ENCODE data around the gene OR2T8. TPM values are rescaled to one million over a fixed set of nuclear protein-coding genes. Genes with fewer than 3 reads are reported as not detected.

Gene OR2T8
- total RNA-seq, 1 experiment from 2014 or later: not detected

DNA sequence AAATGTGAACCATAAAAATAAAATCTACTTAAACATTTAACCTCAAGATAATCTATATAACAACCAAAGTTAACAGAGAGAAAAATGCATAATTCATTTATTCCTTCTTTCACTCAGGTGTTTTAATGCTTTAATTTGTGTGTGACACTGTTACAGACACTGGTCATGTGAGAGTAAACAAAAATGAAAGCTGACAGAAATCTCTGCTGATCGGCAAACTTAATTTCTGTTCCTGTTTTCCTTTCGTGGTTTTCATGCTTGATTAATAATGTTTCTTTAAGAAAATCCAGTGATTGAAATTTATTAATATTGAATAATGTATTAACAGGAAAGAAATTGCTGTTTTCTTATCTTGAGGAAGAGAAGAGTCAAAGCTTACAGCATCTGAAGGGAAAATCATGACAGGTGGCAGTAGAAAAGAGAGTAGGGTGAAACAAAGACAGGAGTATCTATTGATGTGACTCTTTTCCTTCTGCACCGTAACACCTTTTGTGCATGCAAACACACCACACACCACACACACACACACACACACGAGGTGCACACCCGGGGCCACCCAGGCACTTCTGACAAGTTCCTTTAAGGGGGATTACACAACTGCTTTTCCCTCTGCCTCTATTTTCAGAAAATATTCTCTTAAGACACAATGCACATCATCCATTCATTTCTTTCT lies 46.6 kb downstream of the OR2T8 start:
- Mint-ChIP-seq H3K4me3 (no peak overlapping the region), H3K4me1 (no peaks in the 10 kb centered on the region), H3K27ac (no peak overlapping the region), H3K36me3 (peaks cover 41% of the 10 kb centered on the region), H3K9me3 (peaks cover 69% of the 10 kb centered on the region), H3K27me3 (ENCODE audit: low read depth) (no peaks in the 10 kb centered on the region; the same call in 1 of the 2 replicates)
- ATAC-seq: no peak
- TF ChIP-seq NR3C1 (CRISPR knock-in tag; conservative IDR thresholded peaks at IDR 0.05; ENCODE audit: low read depth) (no peak), FOXP1 (CRISPR knock-in tag; IDR thresholded peaks at IDR 0.05; ENCODE audit: borderline replicate concordance) (no peak), HMGA2 (CRISPR knock-in tag; IDR thresholded peaks at IDR 0.05) (no peak), ZNF138 (CRISPR knock-in tag; conservative IDR thresholded peaks at IDR 0.05) (no peak), FOXK1 (CRISPR knock-in tag; IDR thresholded peaks at IDR 0.05) (no peak), NR1H2 (CRISPR knock-in tag; IDR thresholded peaks at IDR 0.05) (no peak), SOX15 (CRISPR knock-in tag; IDR thresholded peaks at IDR 0.05) (no peak), NR2C2 (CRISPR knock-in tag; IDR thresholded peaks at IDR 0.05) (no peak), ETV6 (CRISPR knock-in tag; IDR thresholded peaks at IDR 0.05) (no peak), TP53 (CRISPR knock-in tag; IDR thresholded peaks at IDR 0.05) (no peak), GTF2I (CRISPR knock-in tag; conservative IDR thresholded peaks at IDR 0.05) (no peak), CREM (CRISPR knock-in tag; IDR thresholded peaks at IDR 0.05) (no peak), ZNF219 (CRISPR knock-in tag; IDR thresholded peaks at IDR 0.05; ENCODE audit: borderline replicate concordance) (no peak), ZNF396 (CRISPR knock-in tag; IDR thresholded peaks at IDR 0.05; ENCODE audit: borderline replicate concordance) (no peak), ZNF671 (CRISPR knock-in tag; IDR thresholded peaks at IDR 0.05) (no peak)
- TF ChIP-seq, protein P1, sequence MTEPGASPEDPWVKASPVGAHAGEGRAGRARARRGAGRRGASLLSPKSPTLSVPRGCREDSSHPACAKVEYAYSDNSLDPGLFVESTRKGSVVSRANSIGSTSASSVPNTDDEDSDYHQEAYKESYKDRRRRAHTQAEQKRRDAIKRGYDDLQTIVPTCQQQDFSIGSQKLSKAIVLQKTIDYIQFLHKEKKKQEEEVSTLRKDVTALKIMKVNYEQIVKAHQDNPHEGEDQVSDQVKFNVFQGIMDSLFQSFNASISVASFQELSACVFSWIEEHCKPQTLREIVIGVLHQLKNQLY (CRISPR knock-in tag; IDR thresholded peaks at IDR 0.05): no peak
- TF ChIP-seq, protein P2, sequence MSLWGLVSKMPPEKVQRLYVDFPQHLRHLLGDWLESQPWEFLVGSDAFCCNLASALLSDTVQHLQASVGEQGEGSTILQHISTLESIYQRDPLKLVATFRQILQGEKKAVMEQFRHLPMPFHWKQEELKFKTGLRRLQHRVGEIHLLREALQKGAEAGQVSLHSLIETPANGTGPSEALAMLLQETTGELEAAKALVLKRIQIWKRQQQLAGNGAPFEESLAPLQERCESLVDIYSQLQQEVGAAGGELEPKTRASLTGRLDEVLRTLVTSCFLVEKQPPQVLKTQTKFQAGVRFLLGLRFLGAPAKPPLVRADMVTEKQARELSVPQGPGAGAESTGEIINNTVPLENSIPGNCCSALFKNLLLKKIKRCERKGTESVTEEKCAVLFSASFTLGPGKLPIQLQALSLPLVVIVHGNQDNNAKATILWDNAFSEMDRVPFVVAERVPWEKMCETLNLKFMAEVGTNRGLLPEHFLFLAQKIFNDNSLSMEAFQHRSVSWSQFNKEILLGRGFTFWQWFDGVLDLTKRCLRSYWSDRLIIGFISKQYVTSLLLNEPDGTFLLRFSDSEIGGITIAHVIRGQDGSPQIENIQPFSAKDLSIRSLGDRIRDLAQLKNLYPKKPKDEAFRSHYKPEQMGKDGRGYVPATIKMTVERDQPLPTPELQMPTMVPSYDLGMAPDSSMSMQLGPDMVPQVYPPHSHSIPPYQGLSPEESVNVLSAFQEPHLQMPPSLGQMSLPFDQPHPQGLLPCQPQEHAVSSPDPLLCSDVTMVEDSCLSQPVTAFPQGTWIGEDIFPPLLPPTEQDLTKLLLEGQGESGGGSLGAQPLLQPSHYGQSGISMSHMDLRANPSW (CRISPR knock-in tag; conservative IDR thresholded peaks at IDR 0.05; ENCODE audit: low read depth): no peak
- TF ChIP-seq, protein P3, sequence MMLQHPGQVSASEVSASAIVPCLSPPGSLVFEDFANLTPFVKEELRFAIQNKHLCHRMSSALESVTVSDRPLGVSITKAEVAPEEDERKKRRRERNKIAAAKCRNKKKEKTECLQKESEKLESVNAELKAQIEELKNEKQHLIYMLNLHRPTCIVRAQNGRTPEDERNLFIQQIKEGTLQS (CRISPR knock-in tag; conservative IDR thresholded peaks at IDR 0.05): no peak
- TF ChIP-seq, protein P4, sequence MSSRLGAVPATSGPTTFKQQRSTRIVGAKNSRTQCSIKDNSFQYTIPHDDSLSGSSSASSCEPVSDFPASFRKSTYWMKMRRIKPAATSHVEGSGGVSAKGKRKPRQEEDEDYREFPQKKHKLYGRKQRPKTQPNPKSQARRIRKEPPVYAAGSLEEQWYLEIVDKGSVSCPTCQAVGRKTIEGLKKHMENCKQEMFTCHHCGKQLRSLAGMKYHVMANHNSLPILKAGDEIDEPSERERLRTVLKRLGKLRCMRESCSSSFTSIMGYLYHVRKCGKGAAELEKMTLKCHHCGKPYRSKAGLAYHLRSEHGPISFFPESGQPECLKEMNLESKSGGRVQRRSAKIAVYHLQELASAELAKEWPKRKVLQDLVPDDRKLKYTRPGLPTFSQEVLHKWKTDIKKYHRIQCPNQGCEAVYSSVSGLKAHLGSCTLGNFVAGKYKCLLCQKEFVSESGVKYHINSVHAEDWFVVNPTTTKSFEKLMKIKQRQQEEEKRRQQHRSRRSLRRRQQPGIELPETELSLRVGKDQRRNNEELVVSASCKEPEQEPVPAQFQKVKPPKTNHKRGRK (CRISPR knock-in tag; IDR thresholded peaks at IDR 0.05; ENCODE audit: borderline replicate concordance): no peak
- no peak for DNase-seq (ENCODE audit: low spot score)
- ChIA-PET POLR2A (no interaction called here), CTCF (no interaction called here)

Other genes with a start within 250 kb of the OR2T8 start
- not detected in 3 replicates for gene OR13G1, start 240.5 kb upstream of the OR2T8 start, total RNA-seq (2021)
- not detected in 3 replicates for gene OR6F1, start 203.6 kb upstream of the OR2T8 start, total RNA-seq (2021)
- gene OR14K1, start 181.6 kb upstream of the OR2T8 start, total RNA-seq (2021): not detected in 3 replicates
- gene OR14A2, start 172.1 kb upstream of the OR2T8 start, total RNA-seq (2021): not detected in 3 replicates
- gene OR1C1, start 159.7 kb upstream of the OR2T8 start, total RNA-seq (2021): not detected in 3 replicates
- gene OR14A16, start 96.1 kb upstream of the OR2T8 start, total RNA-seq (2021): 0.17 to 0.18 TPM in 2 of 3 replicates, not detected in the other
- not detected in 3 replicates for gene OR11L1, start 78.4 kb upstream of the OR2T8 start, total RNA-seq (2021)
- gene TRIM58, start 63.1 kb upstream of the OR2T8 start, total RNA-seq (2021): 1.0 to 1.9 TPM (median 1.6 TPM) in 3 replicates
- gene OR2W3, start 24.7 kb upstream of the OR2T8 start, total RNA-seq (2021): 0.17 to 0.41 TPM (median 0.32 TPM) in 3 replicates
- not detected in 3 replicates for gene OR2AJ1, start 4.6 kb downstream of the OR2T8 start, total RNA-seq (2021)
- not detected in 3 replicates for gene OR2L8, start 28.6 kb downstream of the OR2T8 start, total RNA-seq (2021)
- not detected in 3 replicates for gene OR2AK2, start 45.0 kb downstream of the OR2T8 start, total RNA-seq (2021)
- gene OR2L5, start 93.4 kb downstream of the OR2T8 start, total RNA-seq (2021): not detected in 3 replicates
- 0.05 TPM in 1 of 3 replicates, not detected in the others for gene OR2L2, start 109.8 kb downstream of the OR2T8 start, total RNA-seq (2021)
- not detected in 3 replicates for gene OR2L3, start 126.6 kb downstream of the OR2T8 start, total RNA-seq (2021)
- not detected in 3 replicates for gene OR2L13, start 174.9 kb downstream of the OR2T8 start, total RNA-seq (2021)
- not detected in 3 replicates for gene OR2M5, start 224.9 kb downstream of the OR2T8 start, total RNA-seq (2021)

Data from WTC11 (cell line).